A673 (cell line): ENCODE results near the gene TEDDM1.

Experiments used
- EZH2 ChIP-seq: fragments of 200-600 bp; sonication (generic); IDR thresholded peaks from 2 replicates; pipeline ENCODE4 v1.6.1; 2017; ENCODE audit warnings: borderline replicate concordance, low read depth, mild to moderate bottlenecking, mixed read lengths, antibody characterized with exemption, low read length; ENCODE audit not compliant: poor library complexity, severe bottlenecking
- TF ChIP-seq, protein P1 (sequence below): fragments of 300-800, 200-600 bp; sonication (generic); conservative IDR thresholded peaks from 2 replicates; pipeline ENCODE4 v1.5.1; 2017; ENCODE audit warnings: low read depth, mild to moderate bottlenecking, antibody characterized with exemption, low read length, moderate library complexity, mixed read lengths

DNA sequence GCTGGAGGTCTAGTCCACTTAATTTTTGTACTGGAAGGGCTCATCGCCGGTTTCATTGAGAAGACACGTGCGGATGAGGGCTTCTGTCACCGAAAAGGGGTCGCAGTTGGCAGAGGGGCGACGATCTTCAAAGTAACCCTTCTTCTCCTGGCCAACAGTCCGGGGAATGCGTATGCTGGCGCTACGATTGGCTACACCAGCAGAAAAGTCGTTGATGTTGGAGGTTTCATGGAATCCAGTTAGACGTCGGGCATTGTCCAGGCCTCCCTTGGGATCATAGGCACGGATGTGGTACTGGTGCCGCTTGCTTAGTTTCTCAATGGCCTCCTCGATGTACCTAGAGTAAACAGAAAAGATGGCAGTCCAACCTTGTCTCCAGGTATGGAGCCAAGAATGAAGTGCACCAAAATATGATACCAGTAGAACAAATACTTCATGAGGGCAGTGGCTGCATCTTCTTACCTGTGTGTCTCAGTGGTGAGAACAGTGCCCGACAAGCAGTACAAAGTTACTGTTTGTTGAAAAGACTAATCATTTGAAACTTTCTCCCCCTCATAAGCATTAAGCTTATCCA is 16.0 kb downstream of the TEDDM1 start:
- TF ChIP-seq, protein P1, sequence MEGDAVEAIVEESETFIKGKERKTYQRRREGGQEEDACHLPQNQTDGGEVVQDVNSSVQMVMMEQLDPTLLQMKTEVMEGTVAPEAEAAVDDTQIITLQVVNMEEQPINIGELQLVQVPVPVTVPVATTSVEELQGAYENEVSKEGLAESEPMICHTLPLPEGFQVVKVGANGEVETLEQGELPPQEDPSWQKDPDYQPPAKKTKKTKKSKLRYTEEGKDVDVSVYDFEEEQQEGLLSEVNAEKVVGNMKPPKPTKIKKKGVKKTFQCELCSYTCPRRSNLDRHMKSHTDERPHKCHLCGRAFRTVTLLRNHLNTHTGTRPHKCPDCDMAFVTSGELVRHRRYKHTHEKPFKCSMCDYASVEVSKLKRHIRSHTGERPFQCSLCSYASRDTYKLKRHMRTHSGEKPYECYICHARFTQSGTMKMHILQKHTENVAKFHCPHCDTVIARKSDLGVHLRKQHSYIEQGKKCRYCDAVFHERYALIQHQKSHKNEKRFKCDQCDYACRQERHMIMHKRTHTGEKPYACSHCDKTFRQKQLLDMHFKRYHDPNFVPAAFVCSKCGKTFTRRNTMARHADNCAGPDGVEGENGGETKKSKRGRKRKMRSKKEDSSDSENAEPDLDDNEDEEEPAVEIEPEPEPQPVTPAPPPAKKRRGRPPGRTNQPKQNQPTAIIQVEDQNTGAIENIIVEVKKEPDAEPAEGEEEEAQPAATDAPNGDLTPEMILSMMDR, result no peak
- no peak for TF ChIP-seq EZH2
